ENCODE measurements around the gene CALN1. TPM values are rescaled to one million over a fixed set of nuclear protein-coding genes. Genes with fewer than 3 reads are reported as not detected.

Gene CALN1
- polyA plus RNA-seq, 1 donor from 2014 or later = 7.8 TPM

GRCh38 chr7:72039460-72039859 is 372.7 kb downstream of the CALN1 start:
- no peaks in the 10 kb centered on the region for H3K79me2 ChIP-seq (replicated peaks; ENCODE audit: insufficient read depth, low read length)
- no peak overlapping the region for H3K27ac ChIP-seq (ENCODE audit: low read length)
- no peaks in the 10 kb centered on the region for H3K36me3 ChIP-seq (ENCODE audit: insufficient read depth, low read length)
- no peak for TF ChIP-seq EZH2 (IDR thresholded peaks at IDR 0.05; ENCODE audit: borderline replicate concordance, insufficient read depth, low read length, poor library complexity, severe bottlenecking)
- no peak for TF ChIP-seq RAD21 (conservative IDR thresholded peaks at IDR 0.05)
- TF ChIP-seq SMC3 (conservative IDR thresholded peaks at IDR 0.05; ENCODE audit: poor library complexity) = no peak
- TF ChIP-seq POLR2AphosphoS5 (IDR thresholded peaks at IDR 0.05) = no peak
- TF ChIP-seq CTCF (IDR thresholded peaks at IDR 0.05; ENCODE audit: poor library complexity, severe bottlenecking) = no peak
- no peak for TF ChIP-seq TAF1 (IDR thresholded peaks at IDR 0.05; ENCODE audit: low read depth)
- no peak for TF ChIP-seq REST (IDR thresholded peaks at IDR 0.05; ENCODE audit: borderline replicate concordance)
- no peak for TF ChIP-seq EP300 (conservative IDR thresholded peaks at IDR 0.05; ENCODE audit: poor library complexity, severe bottlenecking)
- no peak for TF ChIP-seq MXI1 (conservative IDR thresholded peaks at IDR 0.05; ENCODE audit: poor library complexity, severe bottlenecking)
- H3K4me2 ChIP-seq (ENCODE audit: low read length) = no peak overlapping the region
- no peak overlapping the region for H3K9ac ChIP-seq (ENCODE audit: low read length)
- no peaks in the 10 kb centered on the region for H3F3A ChIP-seq (ENCODE audit: insufficient read depth, low read length, poor library complexity, severe bottlenecking)
- H3K9me3 ChIP-seq (ENCODE audit: low read length) = no peaks in the 10 kb centered on the region
- no peaks in the 10 kb centered on the region for H3K27me3 ChIP-seq (ENCODE audit: insufficient read depth, low read depth, low read length)
- no peaks in the 10 kb centered on the region for H4K20me1 ChIP-seq (ENCODE audit: insufficient read depth)
- no peaks in the 10 kb centered on the region for H3K9me2 ChIP-seq (ENCODE audit: insufficient read depth, low read length)
- no peak overlapping the region for H2AFZ ChIP-seq (ENCODE audit: low read depth, low read length)
- H3K4me3 ChIP-seq (ENCODE audit: low read length) = no peak overlapping the region

GRCh38 chr7:72038022-72038732 is 374.0 kb downstream of the CALN1 start:
- no peaks in the 10 kb centered on the region for H3F3A ChIP-seq (ENCODE audit: insufficient read depth, low read length, poor library complexity, severe bottlenecking)
- H3K27me3 ChIP-seq (ENCODE audit: insufficient read depth, low read depth, low read length) = no peaks in the 10 kb centered on the region
- H2AFZ ChIP-seq (ENCODE audit: low read depth, low read length) = no peak overlapping the region
- no peak overlapping the region for H3K4me3 ChIP-seq (ENCODE audit: low read length)
- H4K20me1 ChIP-seq (ENCODE audit: insufficient read depth) = no peaks in the 10 kb centered on the region
- H3K9ac ChIP-seq (ENCODE audit: low read length) = no peak overlapping the region
- no peak overlapping the region for H3K4me2 ChIP-seq (ENCODE audit: low read length)
- no peaks in the 10 kb centered on the region for H3K36me3 ChIP-seq (ENCODE audit: insufficient read depth, low read length)
- H3K27ac ChIP-seq (ENCODE audit: low read length) = no peak overlapping the region
- TF ChIP-seq TAF1 (IDR thresholded peaks at IDR 0.05; ENCODE audit: low read depth) (no peak), POLR2AphosphoS5 (IDR thresholded peaks at IDR 0.05) (no peak), REST (IDR thresholded peaks at IDR 0.05; ENCODE audit: borderline replicate concordance) (no peak), MXI1 (conservative IDR thresholded peaks at IDR 0.05; ENCODE audit: poor library complexity, severe bottlenecking) (no peak), EP300 (conservative IDR thresholded peaks at IDR 0.05; ENCODE audit: poor library complexity, severe bottlenecking) (no peak), RAD21 (conservative IDR thresholded peaks at IDR 0.05) (no peak), SMC3 (conservative IDR thresholded peaks at IDR 0.05; ENCODE audit: poor library complexity) (no peak), EZH2 (IDR thresholded peaks at IDR 0.05; ENCODE audit: borderline replicate concordance, insufficient read depth, low read length, poor library complexity, severe bottlenecking) (no peak), CTCF (IDR thresholded peaks at IDR 0.05; ENCODE audit: poor library complexity, severe bottlenecking) (no peak)
- H3K79me2 ChIP-seq (replicated peaks; ENCODE audit: insufficient read depth, low read length) = no peaks in the 10 kb centered on the region
- no peaks in the 10 kb centered on the region for H3K9me3 ChIP-seq (ENCODE audit: low read length)
- H3K9me2 ChIP-seq (ENCODE audit: insufficient read depth, low read length) = no peaks in the 10 kb centered on the region

Measured in neural cell (in vitro differentiated cells).